ENCODE results near the gene ZNF256. TPM values are rescaled to one million over a fixed set of nuclear protein-coding genes. Genes with fewer than 3 reads are reported as not detected.

ZNF256 gene
- total RNA-seq, 1 experiment from 2014 or later = 12.3 TPM

DNA sequence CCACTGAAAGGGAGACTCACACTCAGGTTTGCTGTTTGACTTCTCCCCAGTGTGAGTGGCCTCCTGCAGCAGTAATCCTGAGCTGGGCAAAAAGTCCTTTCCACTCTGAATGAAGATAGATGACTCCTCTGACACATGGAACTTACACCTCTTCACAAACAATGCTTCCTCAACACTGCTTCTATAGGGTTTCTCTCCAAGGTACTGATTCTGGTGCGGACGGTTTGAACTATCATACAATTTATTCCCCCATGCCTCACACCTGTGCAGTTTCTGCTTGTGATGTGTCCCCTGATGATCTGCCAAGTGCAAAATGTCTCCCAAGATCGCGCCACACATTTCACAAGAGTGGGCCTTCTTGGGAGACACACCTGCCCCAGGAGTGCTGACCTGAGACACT, 19.9 kb downstream of the ZNF256 start:
- Histone ChIP-seq H3K23me2 (ENCODE audit: insufficient read length, low read depth, low read length, poor library complexity, severe bottlenecking) (no peaks in the 10 kb centered on the region), H3K14ac (ENCODE audit: insufficient read depth, low read length) (no peak overlapping the region), H3K18ac (ENCODE audit: insufficient read length, low read depth, low read length) (no peak overlapping the region), H4K8ac (replicated peaks; ENCODE audit: insufficient read length, low read depth, low read length) (no peak overlapping the region), H3K9me3 (ENCODE audit: control insufficient read depth, low read depth, low read length) (peaks cover 31% of the 10 kb centered on the region), H3K27me3 (ENCODE audit: insufficient read depth, low read length) (no peaks in the 10 kb centered on the region), H3K4me1 (ENCODE audit: insufficient read depth, low read length) (no peaks in the 10 kb centered on the region), H2AK5ac (ENCODE audit: insufficient read length, low read length) (no peak overlapping the region), H2BK15ac (ENCODE audit: low read depth, low read length) (no peak overlapping the region), H3T11ph (ENCODE audit: low read length) (no peak overlapping the region), H4K5ac (ENCODE audit: insufficient read length, low read depth, low read length) (no peak overlapping the region), H3K79me2 (ENCODE audit: insufficient read depth, low read length) (peaks cover 3% of the 10 kb centered on the region), H3K9ac (ENCODE audit: extremely low read depth, insufficient read length, low read length) (no peak overlapping the region), H2BK5ac (ENCODE audit: insufficient read length, low read length) (no peak overlapping the region), H2BK20ac (ENCODE audit: low read depth, low read length, poor library complexity, severe bottlenecking) (no peak overlapping the region), H4K20me1 (ENCODE audit: control insufficient read depth, insufficient read depth, insufficient read length) (no peaks in the 10 kb centered on the region), H4K91ac (ENCODE audit: insufficient read length, low read depth, low read length) (no peak overlapping the region), H3K56ac (ENCODE audit: insufficient read length, low read depth, low read length) (no peak overlapping the region), H2BK120ac (ENCODE audit: low read depth, low read length, poor library complexity, severe bottlenecking) (no peak overlapping the region), H3K79me1 (ENCODE audit: insufficient read depth, low read depth, low read length, poor library complexity, severe bottlenecking) (no peaks in the 10 kb centered on the region), H2AFZ (ENCODE audit: low read length) (no peak overlapping the region), H3K27ac (ENCODE audit: insufficient read length, low read depth, low read length) (no peak overlapping the region), H2BK12ac (ENCODE audit: insufficient read length, low read depth, low read length) (no peak overlapping the region), H3K4me2 (ENCODE audit: insufficient read depth, insufficient read length, low read length) (no peak overlapping the region), H3K23ac (ENCODE audit: insufficient read length, low read depth, low read length) (no peak overlapping the region), H3K4ac (ENCODE audit: low read depth, low read length) (no peak overlapping the region)
- Mint-ChIP-seq H3K27ac (no peak overlapping the region), H3K27me3 (ENCODE audit: low read depth) (peaks cover 4% of the 10 kb centered on the region; the same call in 1 of the 2 replicates), H3K4me1 (no peaks in the 10 kb centered on the region), H3K9me3 (peaks cover 57 to 80% of the 10 kb centered on the region in 2 experiments), H3K4me3 (no peak overlapping the region), H3K36me3 (ENCODE audit: insufficient read depth in 1 of 3, low read depth in 3 of 3) (peaks cover 90 to 97% (median 94%) of the 10 kb centered on the region in 3 experiments)
- no CpG with 5 or more reads among the region's 4 CpGs for WGBS (ENCODE audit: extremely low coverage, insufficient read length, low lambda C conversion rate)
- TF ChIP-seq, protein P1, sequence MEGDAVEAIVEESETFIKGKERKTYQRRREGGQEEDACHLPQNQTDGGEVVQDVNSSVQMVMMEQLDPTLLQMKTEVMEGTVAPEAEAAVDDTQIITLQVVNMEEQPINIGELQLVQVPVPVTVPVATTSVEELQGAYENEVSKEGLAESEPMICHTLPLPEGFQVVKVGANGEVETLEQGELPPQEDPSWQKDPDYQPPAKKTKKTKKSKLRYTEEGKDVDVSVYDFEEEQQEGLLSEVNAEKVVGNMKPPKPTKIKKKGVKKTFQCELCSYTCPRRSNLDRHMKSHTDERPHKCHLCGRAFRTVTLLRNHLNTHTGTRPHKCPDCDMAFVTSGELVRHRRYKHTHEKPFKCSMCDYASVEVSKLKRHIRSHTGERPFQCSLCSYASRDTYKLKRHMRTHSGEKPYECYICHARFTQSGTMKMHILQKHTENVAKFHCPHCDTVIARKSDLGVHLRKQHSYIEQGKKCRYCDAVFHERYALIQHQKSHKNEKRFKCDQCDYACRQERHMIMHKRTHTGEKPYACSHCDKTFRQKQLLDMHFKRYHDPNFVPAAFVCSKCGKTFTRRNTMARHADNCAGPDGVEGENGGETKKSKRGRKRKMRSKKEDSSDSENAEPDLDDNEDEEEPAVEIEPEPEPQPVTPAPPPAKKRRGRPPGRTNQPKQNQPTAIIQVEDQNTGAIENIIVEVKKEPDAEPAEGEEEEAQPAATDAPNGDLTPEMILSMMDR (conservative IDR thresholded peaks at IDR 0.05) = no peak
- DNase-seq = no peak
